DOHH2 (cell line): ENCODE results near the gene ORC3.

Experiments used
- H3F3A ChIP-seq: fragments of 200-600 bp; sonication (generic), shearing (Covaris generic); 2 replicates; pipeline ENCODE4 v1.6.0; 2016; ENCODE audit warnings: antibody characterized with exemption, mild to moderate bottlenecking; ENCODE audit not compliant: control insufficient read depth, insufficient read depth
- H3K27ac ChIP-seq: fragments of 200-600 bp; sonication (generic); 2 replicates; pipeline ENCODE4 v1.5.1; 2014; ENCODE audit warnings: low read depth, mild to moderate bottlenecking, low read length, moderate library complexity
- H3K27me3 ChIP-seq: fragments of 200-600 bp; sonication (generic); 2 replicates; pipeline ENCODE4 v1.6.1; 2014; ENCODE audit warnings: mild to moderate bottlenecking, low read length, mixed read lengths; ENCODE audit not compliant: control insufficient read depth
- H3K36me3 ChIP-seq: fragments of 200-600 bp; sonication (generic); 2 replicates; pipeline ENCODE4 v1.6.1; 2014; ENCODE audit warnings: mild to moderate bottlenecking, low read length, moderate library complexity, mixed read lengths; ENCODE audit not compliant: control insufficient read depth
- H3K4me1 ChIP-seq: fragments of 200-600 bp; sonication (generic); 2 replicates; pipeline ENCODE4 v1.6.1; 2014; ENCODE audit warnings: mild to moderate bottlenecking, low read length, mixed read lengths; ENCODE audit not compliant: control insufficient read depth
- H3K4me2 ChIP-seq: fragments of 200-600 bp; sonication (generic); 2 replicates; pipeline ENCODE4 v1.6.0; 2014; ENCODE audit warnings: mild to moderate bottlenecking, low read length, moderate library complexity
- H3K4me3 ChIP-seq: fragments of 200-600 bp; sonication (generic); 2 replicates; pipeline ENCODE4 v1.5.1; 2014; ENCODE audit warnings: mild to moderate bottlenecking, low read length, mixed read lengths
- H3K79me2 ChIP-seq: fragments of 200-600 bp; sonication (generic); 2 replicates; pipeline ENCODE4 v1.6.1; 2014; ENCODE audit warnings: mild to moderate bottlenecking, low read length, mixed read lengths; ENCODE audit not compliant: control insufficient read depth
- H3K9me2 ChIP-seq: fragments of 200-600 bp; sonication (generic); replicated peaks from 2 replicates; pipeline ENCODE4 v1.6.1; 2014; ENCODE audit warnings: mild to moderate bottlenecking, low read length, mixed read lengths; ENCODE audit not compliant: control insufficient read depth
- H3K9me3 ChIP-seq: fragments of 200-600 bp; sonication (generic); 2 replicates; pipeline ENCODE4 v1.6.1; 2014; ENCODE audit warnings: antibody characterized with exemption, low read length, mixed read lengths; ENCODE audit not compliant: control insufficient read depth, insufficient read depth
- H4K20me1 ChIP-seq: fragments of 200-600 bp; sonication (generic); 2 replicates; pipeline ENCODE4 v1.6.0; 2014; ENCODE audit warnings: low read depth, mild to moderate bottlenecking, antibody characterized with exemption, low read length, moderate library complexity; ENCODE audit not compliant: control insufficient read depth, insufficient read depth
- CTCF ChIP-seq: fragments of 200-600 bp; sonication (generic); IDR thresholded peaks from one replicate; pipeline ENCODE4 v1.5.1; 2014; ENCODE audit warnings: antibody characterized with exemption, mild to moderate bottlenecking, low read depth, low read length; ENCODE audit not compliant: poor library complexity, severe bottlenecking
- EZH2phosphoT487 ChIP-seq: fragments of 200-600 bp; sonication (generic); IDR thresholded peaks from 2 replicates; pipeline ENCODE4 v1.6.1; 2017; ENCODE audit warnings: borderline replicate concordance, mild to moderate bottlenecking, antibody characterized with exemption, low read length, moderate library complexity, mixed read lengths

Gene ORC3

GRCh38 chr6:87641065-87641692 lies 51.2 kb downstream of the ORC3 start:
- no peaks in the 10 kb centered on the region for H3K9me3 ChIP-seq

GRCh38 chr6:87645080-87645479 lies 55.1 kb downstream of the ORC3 start:
- Histone ChIP-seq H3K4me3 (no peak overlapping the region), H4K20me1 (no peaks in the 10 kb centered on the region), H3K4me2 (no peak overlapping the region), H3K36me3 (peaks cover 7% of the 10 kb centered on the region), H3K9me2 (no peaks in the 10 kb centered on the region), H3K9me3 (no peaks in the 10 kb centered on the region), H3K4me1 (no peaks in the 10 kb centered on the region), H3F3A (no peaks in the 10 kb centered on the region), H3K79me2 (no peaks in the 10 kb centered on the region), H3K27me3 (no peaks in the 10 kb centered on the region), H3K27ac (no peak overlapping the region)
- TF ChIP-seq CTCF: no peak
- TF ChIP-seq EZH2phosphoT487: no peak

More at GRCh38 chr6:87641065-87641692, 51.2 kb downstream of the ORC3 start:
- no peaks in the 10 kb centered on the region for H3K9me2 ChIP-seq
- H3K4me2 ChIP-seq: no peak overlapping the region
- H3K79me2 ChIP-seq: no peaks in the 10 kb centered on the region
- H4K20me1 ChIP-seq: no peaks in the 10 kb centered on the region
- no peak overlapping the region for H3K27ac ChIP-seq
- TF ChIP-seq EZH2phosphoT487 (no peak), CTCF (no peak)
- H3K4me3 ChIP-seq: no peak overlapping the region
- H3K27me3 ChIP-seq: no peaks in the 10 kb centered on the region
- H3F3A ChIP-seq: no peaks in the 10 kb centered on the region
- peaks cover 5% of the 10 kb centered on the region for H3K4me1 ChIP-seq
- peaks cover 26% of the 10 kb centered on the region for H3K36me3 ChIP-seq

GRCh38 chr6:87653074-87653962 lies 63.4 kb downstream of the ORC3 start:
- no peaks in the 10 kb centered on the region for H3K27me3 ChIP-seq
- peaks cover 19% of the 10 kb centered on the region for H3K4me1 ChIP-seq
- no peaks in the 10 kb centered on the region for H3K9me3 ChIP-seq
- no peaks in the 10 kb centered on the region for H3K9me2 ChIP-seq
- no peak overlapping the region for H3K4me3 ChIP-seq
- TF ChIP-seq CTCF (no peak), EZH2phosphoT487 (no peak)
- H3K79me2 ChIP-seq: no peaks in the 10 kb centered on the region
- no peak overlapping the region for H3K4me2 ChIP-seq
- no peak overlapping the region for H3K27ac ChIP-seq
- no peaks in the 10 kb centered on the region for H4K20me1 ChIP-seq
- peaks cover 20% of the 10 kb centered on the region for H3K36me3 ChIP-seq
- peaks cover 7% of the 10 kb centered on the region for H3F3A ChIP-seq
